HepG2 (cell line): Measurements from ENCODE around the gene PCGF2. TPM values are rescaled to one million over a fixed set of nuclear protein-coding genes. Genes with fewer than 3 reads are reported as not detected.

Experiments
- FOSL2 ChIP-seq: sonication (generic); formaldehyde crosslinking; IDR thresholded peaks from 2 replicates; pipeline ENCODE4 v1.4.0; 2020; ENCODE audit warnings: missing genetic modification reagents
- FOXA3 ChIP-seq: IDR thresholded peaks from 2 replicates; pipeline ENCODE4 v1.6.1; 2016; ENCODE audit warnings: missing genetic modification reagents, missing compliant biosample characterization
- FUBP1 ChIP-seq: sonication (generic); formaldehyde crosslinking; IDR thresholded peaks from 2 replicates; pipeline ENCODE4 v1.5.1; 2020; ENCODE audit warnings: missing genetic modification reagents, mild to moderate bottlenecking, borderline replicate concordance
- HNF4A ChIP-seq: sonication (generic); formaldehyde crosslinking; IDR thresholded peaks from 2 replicates; pipeline ENCODE4 v1.4.0; 2020; ENCODE audit warnings: missing genetic modification reagents
- NR1H2 ChIP-seq: sonication (generic); formaldehyde crosslinking; IDR thresholded peaks from 2 replicates; pipeline ENCODE4 v1.8.1; 2022; ENCODE audit warnings: low read depth, missing genetic modification reagents, borderline replicate concordance
- PAX8 ChIP-seq: sonication (generic); formaldehyde crosslinking; IDR thresholded peaks from 2 replicates; pipeline ENCODE4 v1.8.0; 2022; ENCODE audit warnings: mild to moderate bottlenecking, missing genetic modification reagents, borderline replicate concordance
- PAXIP1 ChIP-seq: sonication (generic); formaldehyde crosslinking; conservative IDR thresholded peaks from 2 replicates; pipeline ENCODE4 v1.4.0; 2020; ENCODE audit warnings: mild to moderate bottlenecking, missing genetic modification reagents, moderate library complexity
- PHB2 ChIP-seq: fragments of 450-650 bp; IDR thresholded peaks from 2 replicates; pipeline ENCODE4 v1.6.1; 2018; ENCODE audit not compliant: partially characterized antibody
- RARG ChIP-seq: sonication (generic); formaldehyde crosslinking; IDR thresholded peaks from 2 replicates; pipeline ENCODE4 v1.4.0; 2020; ENCODE audit warnings: low read depth, mild to moderate bottlenecking, missing genetic modification reagents
- SNAPC5 ChIP-seq: sonication (generic); formaldehyde crosslinking; IDR thresholded peaks from 2 replicates; pipeline ENCODE4 v1.8.1; 2023; ENCODE audit warnings: mild to moderate bottlenecking, missing genetic modification reagents, borderline replicate concordance
- SYNCRIP ChIP-seq: fragments of 200-400 bp; formaldehyde crosslinking; IDR thresholded peaks from 2 replicates; pipeline ENCODE4 v1.6.1; 2018; ENCODE audit warnings: mild to moderate bottlenecking, low read depth, low read length; ENCODE audit not compliant: insufficient read depth
- TCF12 ChIP-seq, 2 experiments: fragments of 450-650 bp in 1 of 2; sonication (generic) in 1 of 2; formaldehyde crosslinking in 1 of 2; IDR thresholded peaks; 2 replicates each; pipeline versions ENCODE4 v1.6.1 to v1.8.0; 2017 to 2022; ENCODE audit warnings: antibody characterized with exemption in 1 of 2, mild to moderate bottlenecking in 1 of 2, missing genetic modification reagents in 1 of 2, moderate library complexity in 1 of 2
- ZBTB21 ChIP-seq: sonication (generic); formaldehyde crosslinking; IDR thresholded peaks from 2 replicates; pipeline ENCODE4 v1.4.0; 2020; ENCODE audit warnings: missing genetic modification reagents
- ZBTB49 ChIP-seq: sonication (generic); formaldehyde crosslinking; IDR thresholded peaks from 2 replicates; pipeline ENCODE4 v1.4.0; 2020; ENCODE audit warnings: missing genetic modification reagents, borderline replicate concordance
- ZBTB7B ChIP-seq: sonication (generic); formaldehyde crosslinking; IDR thresholded peaks from 2 replicates; pipeline ENCODE4 v1.4.0; 2020; ENCODE audit warnings: missing genetic modification reagents
- ZNF121 ChIP-seq: sonication (generic); formaldehyde crosslinking; IDR thresholded peaks from 2 replicates; pipeline ENCODE4 v1.5.0; 2020; ENCODE audit warnings: mild to moderate bottlenecking, missing genetic modification reagents
- ZNF17 ChIP-seq: sonication (generic); formaldehyde crosslinking; IDR thresholded peaks from 2 replicates; pipeline ENCODE4 v1.5.0; 2020; ENCODE audit warnings: mild to moderate bottlenecking, missing genetic modification reagents
- ZNF180 ChIP-seq: sonication (generic); formaldehyde crosslinking; IDR thresholded peaks from 2 replicates; pipeline ENCODE4 v1.4.0; 2020; ENCODE audit warnings: low read depth, missing genetic modification reagents, borderline replicate concordance
- ZNF672 ChIP-seq: sonication (generic); formaldehyde crosslinking; IDR thresholded peaks from 2 replicates; pipeline ENCODE4 v1.8.1; 2022; ENCODE audit warnings: missing genetic modification reagents
- ZNF674 ChIP-seq: sonication (generic); formaldehyde crosslinking; IDR thresholded peaks from 2 replicates; pipeline ENCODE4 v1.5.0; 2020; ENCODE audit warnings: low read depth, mild to moderate bottlenecking, missing genetic modification reagents
- ZNF777 ChIP-seq: sonication (generic); formaldehyde crosslinking; IDR thresholded peaks from 2 replicates; pipeline ENCODE4 v1.4.0; 2020; ENCODE audit warnings: missing genetic modification reagents
- ZSCAN12 ChIP-seq: sonication (generic); formaldehyde crosslinking; IDR thresholded peaks from 2 replicates; pipeline ENCODE4 v1.9.0; 2021; ENCODE audit warnings: mild to moderate bottlenecking, missing genetic modification reagents
- ZSCAN30 ChIP-seq: sonication (generic); formaldehyde crosslinking; IDR thresholded peaks from 2 replicates; pipeline ENCODE4 v1.5.0; 2020; ENCODE audit warnings: mild to moderate bottlenecking, missing genetic modification reagents
- polyA plus RNA-seq, 8 experiments: library from polyadenylated mRNA; depleted of rRNA in 3 of 8; stranded (reverse) in 7 of 8; unstranded in 1 of 8; fragments of >200 nt; fragmentation: Illumina TruSeq in 4 of 8; extraction: Trizol in 4 of 8; gene quantifications; 2 replicates each; pipeline versions ENCODE4 v1.2.1 to v1.2.3, GENCODE V29; 2011 to 2016; ENCODE audit warnings: low read depth in 4 of 8, missing spikeins in 1 of 8, mixed read lengths in 1 of 8; ENCODE audit not compliant: insufficient read depth in 1 of 8
- total RNA-seq, 5 experiments: library from RNA; depleted of rRNA; stranded (reverse); fragments of >200 nt; fragmentation: Illumina TruSeq; extraction: Trizol; gene quantifications; 2 replicates each; pipeline ENCODE4 v1.2.3, GENCODE V29; 2016; ENCODE audit warnings: low read depth in 1 of 5

PCGF2 gene
- total and polyA plus RNA-seq, 2 of the 13 experiments (the other 11 are each of a cell fraction or from before 2014, with no cell fraction given) = 11.6 to 29.4 TPM

GRCh38 chr17:38701504-38702165 lies 46.5 kb downstream of the PCGF2 start (continued):
- TF ChIP-seq TCF12 (IDR thresholded peaks at IDR 0.05) (no peak), TCF12 (CRISPR knock-in tag; IDR thresholded peaks at IDR 0.05) (0 out of 2 replicates have a peak, but pooled peaks have one; percentile 8), SNAPC5 (CRISPR knock-in tag) (no peak), ZBTB21 (CRISPR knock-in tag) (no peak), ZNF777 (CRISPR knock-in tag) (no peak), PAXIP1 (CRISPR knock-in tag) (no peak; the same call in 1 of the 2 replicates), ZNF17 (CRISPR knock-in tag) (no peak), ZNF672 (no peak), ZSCAN12 (CRISPR knock-in tag) (peak; percentile 43; the same call in 1 of the 2 replicates), FOSL2 (CRISPR knock-in tag) (no peak), ZNF674 (no peak), HNF4A (CRISPR knock-in tag) (no peak), ZNF180 (CRISPR knock-in tag) (no peak), ZSCAN30 (CRISPR knock-in tag) (no peak), NR1H2 (CRISPR knock-in tag) (no peak), ZBTB7B (CRISPR knock-in tag) (peak; percentile 38; the same call in 1 of the 2 replicates), SYNCRIP (no peak), PHB2 (no peak), FOXA3 (no peak; the same call in 1 of the 2 replicates), FUBP1 (CRISPR knock-in tag) (no peak), ZNF121 (CRISPR knock-in tag) (no peak), ZBTB49 (CRISPR knock-in tag) (no peak), PAX8 (CRISPR knock-in tag) (no peak; the same call in 1 of the 2 replicates), RARG (CRISPR knock-in tag) (no peak; the same call in 1 of the 2 replicates)
